ENCODE results near the gene SEC22B.
"Not testable (repeated sequence)": the region's sequence is repeated elsewhere in the genome, so short reads cannot be mapped to it uniquely, and the experiment has no call there.

Gene SEC22B

DNA sequence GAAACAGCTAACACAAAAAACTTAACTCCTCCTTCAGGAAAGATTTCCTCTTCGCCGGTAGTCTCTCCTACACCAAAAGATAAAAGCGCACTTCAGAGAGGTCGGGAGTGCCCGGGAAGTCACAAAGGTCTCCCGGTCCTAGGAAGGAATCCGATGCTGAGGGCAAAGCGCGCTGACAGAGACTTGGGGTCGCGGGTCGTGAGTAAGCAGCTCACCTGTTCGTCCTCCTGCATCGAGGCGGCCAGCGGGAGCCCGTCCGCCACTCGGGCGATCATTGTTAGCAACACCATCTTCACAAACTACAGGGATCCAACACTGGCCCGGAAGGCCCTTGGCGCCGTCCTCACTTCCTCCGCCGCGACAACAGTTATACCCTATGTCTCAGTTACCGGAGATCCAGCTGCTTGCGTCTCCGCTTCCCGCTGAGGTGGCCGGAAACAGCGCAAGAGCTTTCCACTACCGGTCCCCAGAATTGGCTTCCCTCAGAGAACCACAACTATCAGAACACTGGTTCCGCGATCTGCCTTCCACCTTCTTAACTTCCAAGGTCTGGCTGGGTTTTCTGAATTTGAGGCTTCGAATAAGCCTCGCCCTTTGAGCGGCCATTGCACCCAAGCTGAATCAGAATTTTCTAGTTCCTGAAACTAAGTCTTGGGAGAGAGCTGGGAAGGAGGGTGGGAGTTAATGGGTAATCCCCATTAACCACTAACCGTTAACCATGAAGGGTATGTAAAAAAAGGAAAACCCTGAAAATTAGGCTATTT lies at the start of gene SEC22B:
SEC22B (minus strand) TSS at position 429 of the 764 bp plus-strand sequence; CDS start at position 290, 139 bp downstream.
- peak; percentile 80 for DNase-seq

DNA sequence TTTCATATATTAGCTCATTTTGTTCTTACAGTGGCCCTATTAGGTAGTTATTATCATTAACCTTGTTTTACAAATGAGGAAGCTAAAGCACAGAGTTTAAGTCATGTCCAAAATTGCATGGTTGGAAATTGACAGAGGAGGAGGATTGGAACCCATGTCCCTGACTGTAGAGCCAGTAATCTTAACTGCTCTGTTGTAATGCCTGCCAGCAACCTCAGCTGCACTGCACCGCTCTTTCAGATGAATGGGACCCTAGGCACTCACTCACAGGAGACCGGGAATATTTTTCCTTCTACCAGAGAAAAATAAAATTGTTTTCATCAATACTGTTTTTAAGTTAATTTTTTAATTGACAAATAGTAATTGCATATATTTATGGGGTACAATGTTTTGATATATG lies 41.6 kb upstream of the SEC22B start:
- DNase-seq = not testable (repeated sequence)

DNA sequence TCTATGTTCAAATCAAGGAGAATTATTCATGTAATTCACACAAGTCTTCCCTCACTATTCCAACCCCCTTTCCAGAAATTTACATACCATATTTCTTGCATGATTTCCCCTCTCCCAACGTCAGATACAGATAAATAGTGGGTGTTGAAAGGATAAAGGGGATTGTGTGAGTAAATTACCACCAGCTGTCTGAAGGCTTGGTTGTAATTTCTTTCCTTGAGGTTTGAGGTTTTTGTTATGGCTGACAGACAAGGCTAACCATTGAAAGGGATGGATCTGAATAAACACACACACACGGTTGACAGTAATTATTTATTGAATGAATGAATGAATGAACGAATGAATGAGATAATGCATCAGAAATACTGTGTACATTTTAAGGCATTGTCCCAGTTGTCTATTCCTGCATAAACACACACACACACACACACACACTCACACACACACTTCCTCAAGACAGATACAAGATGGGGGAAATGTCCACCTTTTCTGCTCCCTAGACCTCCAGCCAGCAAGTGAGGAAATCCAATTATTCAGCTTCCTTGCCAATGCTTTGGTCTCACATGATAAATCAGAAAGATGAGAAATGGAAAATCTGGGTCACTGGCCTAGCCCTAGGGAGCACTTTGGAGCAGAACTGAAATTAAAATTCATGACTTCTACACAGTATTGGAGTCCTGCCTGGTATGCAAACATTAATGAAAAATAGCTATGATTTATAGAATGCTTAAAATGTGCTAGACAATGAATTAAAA lies 41.0 kb upstream of the SEC22B start:
- DNase-seq = not testable (repeated sequence)

DNA sequence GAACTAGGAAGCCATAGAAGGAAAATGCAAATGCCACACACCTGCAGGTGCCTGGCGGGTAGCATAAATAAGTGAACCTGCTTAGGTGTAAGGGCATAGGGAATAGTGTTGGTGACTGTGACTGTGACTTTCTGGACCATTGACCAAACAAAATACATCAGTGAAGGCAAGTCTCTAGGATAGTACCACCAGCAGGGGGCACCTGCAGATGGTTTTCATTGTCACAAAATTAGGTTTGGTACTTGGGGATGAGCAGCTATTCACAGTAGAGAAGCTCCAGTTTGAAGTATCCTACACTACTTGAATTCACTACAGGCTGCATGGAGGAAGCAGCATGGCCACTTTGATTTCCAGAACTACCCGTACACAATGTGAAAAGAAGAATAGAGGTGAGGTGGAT lies 37.3 kb upstream of the SEC22B start:
- not testable (repeated sequence) for DNase-seq

DNA sequence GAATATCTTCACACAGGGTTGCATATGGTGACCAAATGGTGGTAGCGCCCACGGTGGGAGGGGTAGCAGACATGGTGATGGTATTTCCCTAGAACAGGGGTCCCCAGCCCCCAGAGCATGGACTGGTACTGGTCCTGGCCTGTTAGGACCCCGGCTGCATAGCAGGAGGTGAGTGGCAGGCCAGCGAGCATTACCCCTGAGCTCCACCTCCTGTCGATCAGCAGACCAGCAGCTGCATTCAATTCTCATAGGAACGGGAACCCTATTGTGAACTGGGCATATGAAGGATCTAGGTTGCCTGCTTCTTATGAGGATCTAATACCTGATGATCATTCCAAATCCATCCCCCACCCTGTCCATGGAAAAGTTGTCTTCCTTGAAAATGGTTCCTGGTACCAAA lies 34.4 kb upstream of the SEC22B start:
- not testable (repeated sequence) for DNase-seq

DNA sequence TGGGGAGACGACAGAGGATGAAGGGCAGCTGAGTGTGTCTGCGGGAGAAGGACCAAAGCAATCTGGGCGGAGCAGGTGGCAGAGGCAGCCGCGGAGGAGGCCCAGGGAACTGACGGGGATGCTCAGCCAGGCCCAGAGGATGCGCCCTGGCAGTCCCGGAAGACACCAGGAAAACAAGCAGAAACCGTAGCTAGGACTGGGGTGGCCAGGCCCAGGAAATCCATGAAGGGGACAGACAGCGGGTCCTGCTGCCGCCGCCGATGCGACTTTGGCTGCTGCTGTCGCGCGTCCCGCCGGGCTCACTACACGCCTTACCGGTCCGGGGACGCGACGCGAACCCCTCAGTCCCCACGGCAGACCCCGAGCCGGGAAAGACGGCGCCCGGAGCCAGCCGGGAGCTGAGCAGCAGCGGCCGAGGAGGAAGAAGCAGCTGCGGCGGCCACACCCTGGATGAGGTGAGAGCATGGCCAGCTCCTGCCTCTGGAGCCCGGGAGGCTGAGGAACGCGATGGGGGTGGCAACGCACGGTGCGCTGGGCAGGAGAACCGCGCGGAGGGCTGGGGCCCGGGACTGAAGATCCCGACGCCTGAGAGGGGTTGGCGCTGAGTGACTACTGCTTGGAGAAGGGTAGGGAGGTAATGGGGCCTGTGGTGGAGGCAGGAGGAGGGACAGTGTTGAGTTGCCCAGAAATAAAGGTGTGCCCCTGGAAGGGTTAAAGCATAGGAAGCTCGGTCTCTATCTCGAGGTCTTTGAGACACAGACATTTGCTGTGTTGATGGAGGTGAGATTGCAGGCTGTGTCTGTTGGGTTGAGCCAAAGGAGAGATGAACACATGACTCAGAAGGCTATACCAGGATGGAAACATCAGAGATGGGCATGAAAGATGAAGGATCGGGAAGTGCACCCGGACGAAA lies 20.8 kb upstream of the SEC22B start:
- DNase-seq = not testable (repeated sequence)

DNA sequence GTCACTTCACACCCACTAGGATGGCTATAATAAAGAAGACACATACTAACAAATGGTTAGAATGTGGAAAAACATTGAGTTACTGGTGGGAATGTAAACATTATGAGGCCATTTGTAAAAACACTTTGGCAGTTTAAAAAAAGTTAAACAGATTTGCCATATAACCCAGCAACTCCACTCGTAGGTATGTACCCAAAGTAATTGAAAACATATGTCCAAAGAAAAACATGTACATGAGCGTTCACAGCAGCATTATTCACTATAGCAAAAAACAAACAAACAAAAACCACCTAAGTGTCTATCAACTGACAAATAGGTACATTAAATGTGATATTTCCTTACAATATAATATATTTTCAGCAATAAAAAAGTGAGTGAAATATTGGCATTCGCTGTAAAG lies 12.3 kb upstream of the SEC22B start:
- not testable (repeated sequence) for DNase-seq

DNA sequence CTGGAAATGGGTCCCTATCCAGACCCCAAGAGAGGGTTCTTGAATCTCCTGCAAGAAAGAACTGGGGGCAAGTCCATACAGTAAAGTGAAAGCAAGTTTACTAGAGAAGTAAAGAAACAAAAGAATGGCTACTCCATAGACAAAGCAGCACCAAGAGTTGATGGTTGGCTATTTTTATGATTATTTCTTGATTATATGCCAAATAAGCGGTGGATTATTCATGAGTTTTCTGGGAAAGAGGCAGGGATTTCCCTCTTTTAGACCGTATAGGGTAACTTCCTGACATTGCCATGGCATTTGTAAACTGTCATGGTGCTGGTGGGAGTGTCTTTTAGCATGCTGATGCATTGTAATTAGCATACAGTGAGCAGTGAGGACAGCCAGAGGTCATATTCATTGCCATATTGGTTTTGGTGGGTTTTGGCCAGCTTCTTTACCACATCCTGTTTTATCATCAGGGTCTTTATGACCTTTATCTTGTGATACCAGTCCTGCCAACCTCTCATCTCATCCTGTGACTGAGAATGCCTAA lies 5.9 kb upstream of the SEC22B start:
- not testable (repeated sequence) for DNase-seq

DNA sequence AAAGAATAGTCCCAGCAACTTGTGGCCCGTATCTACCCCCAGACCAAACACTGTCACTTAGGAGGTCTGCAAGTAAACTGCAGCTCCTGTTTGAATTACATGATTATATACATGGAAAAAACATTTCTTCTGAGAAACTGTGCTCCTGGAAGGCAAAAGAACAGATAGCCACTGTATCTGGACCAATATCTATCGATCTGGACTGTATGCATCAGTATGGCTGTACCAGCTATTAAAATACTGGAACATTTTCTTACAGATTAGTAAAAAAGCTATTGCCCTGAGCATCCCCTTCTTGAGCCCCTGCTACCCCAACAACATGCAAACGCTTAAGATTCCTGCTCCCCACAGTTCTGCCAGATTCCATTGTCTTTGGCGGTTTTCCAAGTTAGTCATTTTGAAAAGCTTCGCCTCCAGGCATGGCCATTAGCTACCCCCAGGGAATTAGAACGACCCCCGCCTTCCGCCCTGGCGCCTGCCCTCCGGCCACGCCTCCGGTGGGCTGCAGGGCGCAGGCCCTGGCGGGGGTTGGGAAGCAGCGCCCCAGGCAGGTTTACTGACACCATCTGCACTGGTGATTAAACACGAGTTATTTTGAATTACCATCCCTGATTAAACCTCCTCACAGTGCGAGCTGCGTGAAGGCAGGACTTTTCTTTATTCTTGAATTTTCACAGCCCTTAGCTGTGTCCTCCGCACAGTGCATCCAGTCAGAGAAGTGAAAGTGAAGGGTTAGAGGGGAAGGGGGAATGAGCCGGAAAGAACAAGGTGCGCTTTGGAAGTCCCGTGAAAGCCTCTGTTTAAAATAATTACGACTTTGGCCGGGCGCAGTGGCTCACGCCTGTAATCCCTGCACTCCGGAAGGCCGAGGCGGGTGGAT lies 3.7 kb upstream of the SEC22B start:
- not testable (repeated sequence) for DNase-seq

DNA sequence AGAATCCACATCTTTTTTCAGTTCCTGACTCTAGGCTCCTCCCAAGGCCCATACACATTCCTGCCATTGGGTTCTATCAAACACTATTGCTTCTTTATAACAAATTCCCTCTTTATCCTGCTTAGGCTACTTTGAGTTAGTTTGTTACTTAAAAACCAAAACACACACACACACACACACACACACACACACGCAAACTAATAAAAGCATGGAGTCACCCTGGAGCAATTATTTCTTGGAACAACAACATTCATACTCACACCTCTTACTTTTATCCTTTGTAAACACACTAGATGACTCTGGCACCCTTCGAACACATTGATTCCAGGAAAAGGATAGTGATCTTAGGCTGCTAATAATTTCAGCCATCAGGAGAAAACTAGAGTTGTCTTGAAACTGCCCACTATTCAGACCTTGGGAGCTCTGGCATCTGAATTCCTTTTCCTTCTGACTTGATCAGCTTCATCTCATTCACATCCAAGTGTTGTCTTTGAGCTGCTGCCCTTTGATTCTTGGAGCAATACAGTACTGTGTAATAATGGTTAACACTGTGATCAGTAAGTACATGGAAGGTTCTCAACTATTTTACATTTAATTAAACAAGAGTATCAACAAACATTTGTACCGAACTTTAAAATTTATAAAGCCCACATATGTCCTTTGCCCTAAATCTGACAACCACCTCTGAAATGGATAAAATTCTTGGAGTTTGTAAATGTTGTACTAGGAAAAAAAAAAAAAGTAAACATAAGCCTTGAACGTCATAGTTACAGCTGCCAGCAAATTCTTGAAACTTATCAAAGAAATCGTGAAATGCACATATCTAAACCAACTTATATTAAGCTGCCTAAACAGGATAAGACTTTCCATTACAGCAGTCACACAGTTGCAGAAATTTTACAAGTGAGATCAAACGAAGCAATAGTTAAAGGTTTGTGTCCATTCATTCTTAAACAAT lies 2.8 kb upstream of the SEC22B start:
- no peak for DNase-seq

DNA sequence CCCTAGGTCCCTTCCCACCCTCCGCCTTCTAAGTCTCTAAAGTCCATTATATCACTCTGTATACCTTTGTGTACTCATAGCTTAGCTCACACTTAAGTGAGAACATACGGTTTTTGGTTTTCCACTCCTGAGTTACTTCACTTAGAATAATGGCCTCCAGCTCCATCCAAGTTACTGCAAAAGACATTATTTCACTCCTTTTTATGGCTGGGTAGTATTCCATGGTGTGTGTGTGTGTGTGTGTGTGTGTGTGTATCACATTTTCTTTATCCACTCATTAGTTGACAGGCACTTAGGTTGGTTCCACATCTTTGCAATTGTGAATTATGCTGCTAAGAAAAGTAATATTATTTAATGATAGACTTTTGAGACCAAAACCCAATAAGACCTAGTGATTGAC lies 1.7 kb upstream of the SEC22B start:
- DNase-seq = not testable (repeated sequence)

DNA sequence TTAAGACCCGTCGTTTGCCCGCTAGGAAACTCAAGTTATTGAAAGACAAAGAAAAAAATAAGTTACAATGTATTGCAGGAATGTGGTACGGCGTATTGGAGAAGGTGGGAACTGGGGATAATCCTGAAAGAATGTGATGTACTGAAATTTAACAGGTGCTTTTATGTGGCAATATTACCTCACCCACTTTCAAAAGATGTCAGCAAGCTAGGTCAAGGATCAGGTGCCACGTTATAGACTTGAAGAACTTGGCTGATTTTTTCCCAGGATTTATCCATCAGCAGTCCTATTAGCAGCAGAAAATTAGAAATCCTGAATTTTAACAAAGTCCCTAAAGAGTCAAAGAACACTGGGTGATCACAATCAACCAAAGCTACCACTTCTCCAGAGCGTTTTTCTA lies 632 bp downstream of the SEC22B start:
- not testable (repeated sequence) for DNase-seq

DNA sequence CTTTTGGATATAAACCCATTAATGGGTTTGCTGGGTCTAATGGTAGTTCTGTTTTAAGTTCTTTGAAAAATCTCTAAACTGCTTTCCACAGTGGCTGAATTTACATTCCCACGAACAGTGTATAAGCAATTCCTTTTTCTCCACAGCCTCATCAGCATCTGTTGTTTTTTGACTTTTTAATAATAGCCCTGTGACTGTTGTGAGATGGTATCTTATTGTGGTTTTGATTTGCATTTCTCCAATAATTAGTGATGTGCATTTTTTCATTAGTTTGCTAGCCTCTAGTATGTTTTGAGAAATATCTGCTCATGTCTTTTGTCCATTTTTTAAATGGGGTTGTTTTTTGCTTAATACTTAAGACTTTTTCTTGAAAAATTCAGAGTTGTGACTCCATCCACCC lies 11.6 kb downstream of the SEC22B start:
- not testable (repeated sequence) for DNase-seq

DNA sequence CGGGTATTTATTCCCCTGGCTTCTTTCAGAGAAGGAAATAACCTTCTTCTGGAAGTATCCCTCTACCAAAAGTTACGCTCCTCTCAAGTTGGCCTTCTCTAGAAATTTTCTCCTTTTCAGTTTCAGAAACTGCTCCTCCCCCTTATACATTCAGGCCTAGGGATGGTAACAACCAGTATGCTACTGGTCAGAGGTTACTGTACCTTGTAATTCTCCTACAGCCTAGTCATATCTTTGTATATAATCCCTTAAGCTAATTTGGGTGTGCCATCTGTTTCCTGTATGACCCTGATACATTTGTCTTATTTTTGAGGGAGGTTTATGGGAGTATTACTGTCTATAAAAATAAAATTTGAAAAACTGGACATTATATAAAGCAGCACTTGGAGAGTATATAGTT lies 14.3 kb downstream of the SEC22B start:
- not testable (repeated sequence) for DNase-seq

DNA sequence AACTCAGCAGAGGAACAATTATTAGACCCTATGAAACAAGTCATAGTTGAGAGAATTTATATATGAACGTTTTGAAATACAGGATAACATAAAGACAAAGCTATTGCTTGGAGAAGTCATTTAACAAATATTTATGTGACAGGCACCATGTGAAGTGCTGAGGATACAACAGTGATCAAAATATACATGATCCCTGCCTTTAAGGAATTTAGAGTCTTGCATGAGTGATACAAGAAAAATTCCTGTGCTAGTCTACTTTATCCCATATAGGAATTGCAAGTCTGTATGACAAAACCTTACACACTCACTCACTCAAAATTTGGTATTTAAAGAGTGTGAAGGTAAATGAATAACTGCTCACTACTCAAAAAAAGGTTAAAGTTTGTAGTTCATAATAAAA lies 17.8 kb downstream of the SEC22B start:
- DNase-seq = not testable (repeated sequence)

DNA sequence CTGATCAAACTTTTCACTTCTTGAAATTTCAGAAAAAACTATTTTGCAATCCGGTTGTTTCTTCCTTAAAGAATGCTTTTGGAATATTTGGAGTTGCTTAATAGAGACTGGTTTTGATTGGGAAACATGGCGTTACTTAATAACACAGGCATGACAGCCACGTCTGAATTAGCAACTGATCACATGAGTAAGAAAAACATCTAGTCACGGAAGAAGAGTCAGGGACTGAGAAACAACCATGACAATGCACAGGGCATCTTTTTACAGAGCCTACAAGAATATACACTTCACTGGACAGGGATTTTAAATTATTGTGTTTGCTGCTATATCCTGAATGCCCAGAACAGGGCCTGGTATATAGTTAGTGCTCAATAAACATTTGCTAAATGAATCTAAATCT lies 18.2 kb downstream of the SEC22B start:
- not testable (repeated sequence) for DNase-seq

DNA sequence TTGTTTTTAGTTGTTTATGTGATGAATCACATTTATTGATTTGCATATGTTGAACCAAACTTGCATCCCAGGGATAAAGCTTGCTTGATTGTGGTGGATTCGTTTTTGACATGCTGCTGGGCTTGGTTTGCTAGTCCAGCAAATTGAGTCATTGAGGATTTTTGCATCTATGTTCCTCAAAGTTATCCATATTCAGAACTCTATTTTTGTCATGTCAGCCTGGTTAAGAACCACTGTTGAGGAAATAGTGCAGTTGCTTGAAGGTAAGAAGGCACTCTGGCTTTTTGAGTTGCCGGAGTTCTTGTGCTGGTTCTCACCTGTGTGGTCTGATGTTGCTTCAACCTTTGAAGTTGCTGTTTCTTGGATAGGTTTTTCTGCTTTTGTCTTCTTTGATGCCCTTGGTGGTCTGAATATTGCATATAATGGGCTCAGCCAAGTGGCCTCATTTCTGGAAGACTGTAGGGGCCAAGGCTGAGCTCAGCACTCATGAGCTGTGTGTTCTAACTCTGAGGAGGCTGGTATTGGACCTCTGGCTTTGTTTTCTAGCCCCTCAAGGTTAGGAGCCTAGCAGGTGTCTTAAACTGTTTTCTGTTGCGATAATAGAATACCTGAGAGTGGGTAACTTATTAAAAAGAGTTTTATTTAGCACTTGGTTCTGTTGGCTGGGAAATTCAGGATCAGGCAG lies 26.0 kb downstream of the SEC22B start:
- DNase-seq = not testable (repeated sequence)

DNA sequence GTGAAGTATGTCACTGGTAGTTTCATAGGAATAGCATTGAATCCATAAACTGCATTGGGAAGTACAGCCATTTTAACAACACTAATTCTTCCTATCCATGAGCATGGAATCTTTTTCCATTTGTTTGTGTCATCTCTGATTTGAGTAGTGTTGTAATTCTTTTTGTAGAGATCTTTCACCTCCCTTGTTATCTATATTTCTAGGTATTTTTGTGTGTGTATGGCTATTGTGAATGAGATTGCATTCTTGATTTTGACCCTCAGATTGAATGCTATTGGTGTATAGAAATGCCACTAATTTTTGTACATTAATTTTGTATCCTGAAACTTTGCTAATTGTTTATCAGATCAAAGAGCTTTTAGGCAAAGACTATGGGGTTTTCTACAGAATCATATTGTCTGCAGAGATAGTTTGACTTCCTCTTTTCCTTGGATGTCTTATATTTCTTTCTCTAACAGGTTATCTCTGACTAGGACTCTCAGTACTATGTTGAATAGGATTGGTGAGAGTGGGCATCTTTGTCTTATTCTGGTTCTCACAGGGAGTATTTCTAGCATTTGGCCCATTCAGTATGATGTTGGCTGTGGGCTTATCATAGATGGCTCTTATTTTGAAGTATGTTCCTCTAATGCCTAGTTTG lies 26.8 kb downstream of the SEC22B start:
- not testable (repeated sequence) for DNase-seq

DNA sequence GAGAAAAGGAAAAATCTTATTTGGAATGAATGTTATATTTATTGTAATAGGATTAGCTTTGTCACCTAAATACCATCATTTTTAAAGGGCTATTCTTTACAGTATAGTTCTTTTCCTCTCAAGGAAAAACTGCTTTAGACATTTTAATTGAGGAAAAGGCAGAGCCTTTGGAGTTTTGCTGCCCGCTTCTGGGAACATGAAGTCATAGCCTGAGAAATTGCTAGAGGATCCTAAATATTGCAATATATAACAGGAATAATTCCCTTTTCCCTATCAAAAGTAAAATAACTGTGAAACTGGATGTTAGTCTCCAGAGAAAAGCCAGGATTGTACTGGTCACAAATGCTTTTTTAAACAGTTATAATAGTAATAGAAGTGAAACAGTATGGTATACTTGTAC lies 30.5 kb downstream of the SEC22B start:
- not testable (repeated sequence) for DNase-seq

Data from NCI-H1417 treated with DMSO at 0.1 percent for 48 hours (cell line).